Activated CD8-positive, alpha-beta memory T cell treated with anti-CD3 and anti-CD28 coated beads for 24 hours (primary cell): Measurements from ENCODE around the gene MT1H.
"Not testable (repeated sequence)": the region's sequence is repeated elsewhere in the genome, so short reads cannot be mapped to it uniquely, and the experiment has no call there.

Experiments used
- DNase-seq: peaks from one replicate; pipeline ENCODE4 v3.0.0-alpha.2; 2020

Gene MT1H

GRCh38 chr16:56669005-56669839, at the start of gene MT1H:
Gene MT1H (plus strand): TSS chr16:56669814. CDS start chr16:56669885, 71 bp downstream.
- DNase-seq = no peak

- DNase-seq = no peak
Measured at GRCh38 chr16:56620339-56620897, 49.2 kb upstream of the MT1H start.

- not testable (repeated sequence) for DNase-seq
Measured at GRCh38 chr16:56621665-56622445, 47.8 kb upstream of the MT1H start.

- DNase-seq = not testable (repeated sequence)
Measured at GRCh38 chr16:56623184-56623583, 46.4 kb upstream of the MT1H start.

- no peak for DNase-seq
Measured at GRCh38 chr16:56623637-56624036, 46.0 kb upstream of the MT1H start.

GRCh38 chr16:56625140-56625942, 44.3 kb upstream of the MT1H start, which contains the start of gene MT1E:
Gene MT1E (plus strand): TSS chr16:56625781. CDS start chr16:56625852, 71 bp downstream.
- DNase-seq = peak; percentile 84

GRCh38 chr16:56625943-56626654, 43.5 kb upstream of the MT1H start:
- DNase-seq = no peak

- DNase-seq = no peak
Measured at GRCh38 chr16:56626685-56627084, 42.9 kb upstream of the MT1H start.

- DNase-seq = no peak
Measured at GRCh38 chr16:56628486-56629350, 40.9 kb upstream of the MT1H start.

- DNase-seq = no peak
Measured at GRCh38 chr16:56629531-56629930, 40.1 kb upstream of the MT1H start.

GRCh38 chr16:56630134-56630533, 39.5 kb upstream of the MT1H start:
- DNase-seq = no peak

GRCh38 chr16:56631197-56631596, 38.4 kb upstream of the MT1H start:
- no peak for DNase-seq

- no peak for DNase-seq
Measured at GRCh38 chr16:56631832-56632155, 37.8 kb upstream of the MT1H start.

- no peak for DNase-seq
Measured at GRCh38 chr16:56632156-56632847, 37.3 kb upstream of the MT1H start, which contains the start of gene MT1M. Gene MT1M (plus strand): TSS chr16:56632659. CDS start chr16:56632732, 73 bp downstream.

GRCh38 chr16:56632848-56633365, 36.7 kb upstream of the MT1H start:
- DNase-seq = no peak

GRCh38 chr16:56633535-56633934, 36.1 kb upstream of the MT1H start:
- no peak for DNase-seq

- DNase-seq = no peak
Measured at GRCh38 chr16:56634715-56635440, 34.7 kb upstream of the MT1H start.

- DNase-seq = no peak
Measured at GRCh38 chr16:56635441-56635967, 34.1 kb upstream of the MT1H start.
